COR-L47 (cell line): ENCODE results near the gene CCDC60.

Experiments used
- DNase-seq: peaks from one replicate; lab custom pipeline; 2025; lab: John Stamatoyannopoulos, UW

Gene CCDC60

DNA sequence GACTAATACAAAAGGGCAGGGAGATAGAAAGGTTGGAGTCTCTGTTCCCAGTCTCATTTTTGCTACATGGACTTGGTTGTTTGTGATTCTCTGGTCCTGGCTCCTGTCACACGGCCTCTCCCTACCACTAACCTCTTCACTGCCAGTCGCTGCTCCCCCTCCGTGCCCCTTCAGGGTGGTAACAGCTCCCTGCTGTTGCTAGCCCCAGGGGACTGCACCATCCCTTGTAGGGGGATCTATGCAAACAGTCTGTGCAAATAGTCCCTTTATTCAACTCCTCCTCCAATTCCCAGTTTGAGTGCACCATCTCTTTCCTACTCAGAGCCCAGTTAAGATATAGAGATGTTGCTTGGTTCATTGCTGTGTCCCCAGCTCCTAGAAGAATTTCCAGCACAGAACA is 51.1 kb downstream of the CCDC60 start:
- DNase-seq, result peak; percentile 47

GRCh38 chr12:119389687-119390086 is 55.2 kb downstream of the CCDC60 start:
- DNase-seq, result no peak

GRCh38 chr12:119391673-119392072 is 57.1 kb downstream of the CCDC60 start:
- no peak for DNase-seq

DNA sequence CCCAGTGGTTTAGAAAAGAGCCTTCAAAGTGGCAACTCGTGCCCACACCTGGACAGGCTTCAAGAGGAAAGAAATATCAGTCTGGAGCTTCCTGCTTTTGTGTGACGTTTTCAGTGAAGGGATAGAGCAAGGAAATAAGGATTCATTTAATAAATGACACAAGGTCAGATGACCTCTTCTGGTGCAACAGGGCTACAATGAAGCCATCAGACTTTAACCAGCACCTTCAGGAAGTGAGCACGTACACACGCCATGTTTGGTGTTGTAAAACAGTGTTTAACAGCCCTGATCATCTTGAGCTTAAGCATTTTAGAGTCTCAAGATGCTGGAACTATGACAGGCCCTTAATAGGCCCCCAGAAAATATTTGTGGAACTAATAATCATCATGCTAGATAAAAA is 59.1 kb downstream of the CCDC60 start:
- DNase-seq, result no peak

DNA sequence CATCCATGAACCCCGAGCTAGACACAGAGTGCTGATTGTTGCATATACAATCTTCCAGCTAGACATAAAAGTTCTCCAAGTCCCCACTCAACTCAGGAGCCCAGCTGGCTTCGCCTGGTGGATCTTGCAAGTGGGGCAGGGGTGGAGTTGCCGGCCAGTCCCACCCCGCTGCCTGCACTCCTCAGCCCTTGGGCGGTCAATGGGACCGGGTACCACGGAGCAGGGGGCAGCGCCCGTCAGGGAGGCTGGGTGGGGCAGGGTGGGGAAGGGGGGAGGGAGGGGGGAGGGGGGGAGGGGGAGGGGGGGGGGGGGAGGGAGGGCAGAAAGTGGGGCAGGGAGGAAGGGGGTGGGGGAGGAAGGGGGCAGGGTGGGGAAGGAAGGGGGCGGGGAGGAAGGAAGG is 63.0 kb downstream of the CCDC60 start:
- DNase-seq, result no peak

DNA sequence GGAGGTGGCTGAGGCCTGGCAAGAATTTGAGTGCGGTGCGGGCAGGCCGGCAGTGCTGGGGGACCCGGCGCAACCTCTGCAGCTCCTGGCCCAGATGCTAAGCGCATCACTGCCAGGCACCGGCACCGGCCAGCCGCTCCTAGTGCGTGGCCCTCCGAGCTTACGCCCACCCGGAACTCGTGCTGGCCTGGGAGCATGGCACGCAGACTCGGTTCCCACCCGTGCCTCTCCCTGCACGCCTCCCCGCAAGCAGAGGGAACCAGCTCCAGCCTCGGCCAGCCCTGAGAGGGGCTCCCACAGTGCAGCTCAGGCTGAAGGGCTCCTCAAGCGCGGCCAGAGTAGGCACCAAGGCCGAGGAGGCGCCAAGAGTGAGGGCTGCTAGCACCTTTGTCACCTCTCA is 63.7 kb downstream of the CCDC60 start:
- no peak for DNase-seq

GRCh38 chr12:119399301-119399700 is 64.8 kb downstream of the CCDC60 start:
- no peak for DNase-seq

GRCh38 chr12:119406308-119406707 is 71.8 kb downstream of the CCDC60 start:
- DNase-seq, result no peak

DNA sequence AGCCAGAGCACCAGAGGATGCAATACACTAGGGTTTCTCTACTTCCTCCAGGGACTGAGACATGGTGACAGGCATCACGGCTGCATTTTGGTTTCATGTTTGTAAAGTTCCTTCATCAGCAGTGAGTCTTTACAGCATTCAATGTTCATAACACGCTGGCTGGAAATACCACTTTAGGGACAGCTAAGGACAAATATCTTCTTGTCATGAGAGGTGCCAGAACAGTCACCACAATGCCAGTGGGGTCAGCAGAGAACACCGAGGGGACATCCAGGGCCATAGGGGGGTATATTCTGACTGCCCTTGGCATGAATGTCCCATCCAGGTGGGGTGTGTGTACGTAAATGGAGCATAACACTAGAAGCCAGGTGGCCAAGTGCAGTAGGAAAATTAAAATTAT is 72.3 kb downstream of the CCDC60 start:
- DNase-seq, result no peak

DNA sequence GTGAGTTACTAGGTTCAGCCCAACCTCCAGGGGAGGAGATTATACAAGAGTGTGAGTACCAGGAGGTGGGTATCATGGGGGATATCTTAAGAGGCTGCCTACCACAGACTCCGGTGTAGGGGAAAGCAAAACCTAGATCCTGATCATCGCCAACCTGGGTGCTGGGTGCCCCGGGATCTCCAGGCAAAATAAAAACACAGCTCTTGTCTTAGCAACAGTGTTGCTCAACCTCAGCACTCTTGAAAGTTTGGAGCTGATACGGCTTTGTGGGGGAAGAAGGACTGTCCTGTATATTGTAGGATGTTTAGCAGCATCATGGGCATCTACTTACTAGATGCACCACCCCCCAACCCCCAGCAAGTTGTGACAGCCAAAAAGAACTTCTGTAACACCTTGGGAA is 74.5 kb downstream of the CCDC60 start:
- DNase-seq, result no peak

GRCh38 chr12:119410396-119410795 is 75.9 kb downstream of the CCDC60 start:
- DNase-seq, result no peak

DNA sequence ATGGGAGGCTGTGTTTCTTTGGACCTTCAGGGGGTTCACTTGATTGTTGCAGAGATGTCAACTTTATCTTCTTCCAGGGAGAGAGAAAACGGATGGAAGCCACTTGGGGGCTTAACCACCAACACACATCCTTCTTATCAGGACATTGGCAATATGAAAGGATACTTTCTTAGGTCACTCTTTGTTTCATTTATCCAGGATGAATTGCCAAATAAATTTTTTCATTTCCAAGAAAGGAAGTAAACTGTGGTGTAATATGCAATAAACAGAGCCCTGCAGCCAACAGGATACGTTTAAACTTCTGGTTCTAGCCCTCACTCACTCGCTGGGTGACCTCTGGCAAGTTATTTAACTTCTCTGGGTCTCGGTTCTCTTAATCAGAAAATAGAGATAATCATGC is 77.8 kb downstream of the CCDC60 start:
- DNase-seq, result no peak

- DNase-seq, result peak; percentile 58
These were observed 78.6 kb downstream of the CCDC60 start for GRCh38 chr12:119412811-119413794.

DNA sequence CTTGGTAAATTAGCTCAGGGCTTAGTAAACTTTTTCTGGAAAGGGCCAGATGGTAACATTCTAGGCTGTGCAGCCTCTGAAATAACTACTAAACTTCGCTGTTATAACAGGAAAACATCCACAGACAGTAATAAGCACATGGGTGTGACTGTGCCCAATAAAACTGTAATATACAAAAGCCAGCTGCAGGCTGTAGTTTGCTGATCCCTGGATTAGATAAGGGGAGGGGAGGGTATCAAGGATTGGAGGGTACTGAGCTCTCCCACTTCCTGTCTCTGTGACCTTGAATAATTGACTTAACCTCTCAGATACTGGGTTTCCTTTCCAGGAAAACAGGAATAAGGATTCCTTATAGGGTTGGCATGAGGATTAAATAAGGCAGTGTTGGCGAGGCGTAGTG is 81.2 kb downstream of the CCDC60 start:
- DNase-seq, result no peak

DNA sequence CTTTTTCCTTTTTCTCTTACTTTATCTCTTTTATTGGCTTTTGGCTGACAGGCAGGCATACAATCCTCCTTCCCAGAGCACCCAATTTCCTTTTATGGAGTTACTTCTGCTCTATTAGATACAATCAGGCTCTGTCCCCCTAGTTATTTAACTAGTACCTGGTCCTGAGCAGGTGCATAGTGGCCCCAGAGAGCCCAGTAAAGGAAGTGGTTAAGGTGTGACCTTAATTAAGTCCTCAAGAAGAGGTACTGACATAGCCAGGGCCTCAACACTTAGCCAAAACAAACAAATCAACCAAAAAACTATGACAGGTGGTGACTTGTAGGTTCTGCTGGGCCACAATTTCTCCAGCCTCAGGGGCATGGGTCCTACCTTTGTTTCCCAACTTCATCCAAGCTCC is 82.9 kb downstream of the CCDC60 start:
- peak; percentile 24 for DNase-seq

DNA sequence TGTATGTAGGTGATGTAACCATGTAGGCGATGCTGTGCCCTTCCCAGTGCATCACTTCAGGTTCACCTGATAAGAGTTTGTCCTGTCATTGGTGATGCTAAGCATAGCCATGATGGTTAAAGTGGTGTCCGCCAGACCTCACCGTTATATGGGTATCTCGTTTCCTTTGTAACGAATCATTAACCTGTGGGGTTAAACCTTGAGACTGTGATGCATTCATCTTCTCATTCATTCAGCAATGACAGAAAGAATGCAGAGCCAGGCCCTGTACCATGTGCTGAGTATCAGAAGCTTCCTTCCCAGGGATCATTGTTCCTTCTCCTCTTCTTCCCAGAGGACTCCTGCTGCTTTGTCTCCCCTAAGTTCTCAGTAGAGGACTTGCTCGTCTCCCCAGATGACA is 84.9 kb downstream of the CCDC60 start:
- no peak for DNase-seq

DNA sequence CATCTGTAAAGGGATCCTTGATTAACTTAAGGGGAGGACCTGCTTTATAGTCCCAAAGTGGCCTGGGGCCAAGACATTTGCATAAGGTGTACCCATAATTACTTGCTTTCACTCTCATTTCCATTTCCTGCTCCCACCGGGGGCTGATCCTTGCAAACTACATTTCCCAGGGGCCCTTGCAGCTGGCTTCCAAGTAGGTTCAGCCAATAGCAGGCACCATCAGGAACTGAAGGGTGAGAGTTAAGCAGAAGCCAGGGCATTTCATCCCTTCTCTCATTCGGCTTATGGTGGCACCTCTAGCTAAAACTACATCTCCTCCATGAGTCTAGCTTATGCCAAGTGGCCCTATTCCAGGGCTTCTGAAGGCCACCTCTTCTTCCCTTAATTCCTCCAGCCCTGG is 88.8 kb downstream of the CCDC60 start:
- DNase-seq, result no peak

- DNase-seq, result no peak
These were observed 91.1 kb downstream of the CCDC60 start for GRCh38 chr12:119425623-119426022.

DNA sequence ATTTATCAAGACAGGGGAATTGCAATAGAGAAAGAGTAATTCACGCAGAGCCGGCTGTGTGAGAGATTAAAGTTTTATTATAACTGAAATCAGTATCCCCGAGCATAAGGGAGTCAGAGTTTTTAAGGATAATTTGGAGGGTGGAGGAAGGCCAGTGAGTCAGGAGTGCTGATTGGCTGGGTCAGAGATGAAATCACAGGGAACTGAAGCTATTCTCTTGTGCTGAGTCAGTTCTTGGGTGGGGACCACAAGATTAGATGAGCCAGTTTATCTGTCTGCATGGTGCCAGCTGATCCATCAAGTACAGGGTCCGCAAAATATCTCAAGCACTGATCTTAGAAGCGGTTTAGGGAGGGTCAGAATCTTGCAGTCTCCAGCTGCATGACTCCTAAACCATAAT is 96.6 kb downstream of the CCDC60 start:
- DNase-seq, result no peak

- DNase-seq, result no peak
These were observed 98.4 kb downstream of the CCDC60 start for GRCh38 chr12:119432949-119433348.

GRCh38 chr12:119440803-119441360 is 106.4 kb downstream of the CCDC60 start:
- DNase-seq, result peak; percentile 55

GRCh38 chr12:119444462-119445044 is 110.0 kb downstream of the CCDC60 start:
- DNase-seq, result peak; percentile 9

DNA sequence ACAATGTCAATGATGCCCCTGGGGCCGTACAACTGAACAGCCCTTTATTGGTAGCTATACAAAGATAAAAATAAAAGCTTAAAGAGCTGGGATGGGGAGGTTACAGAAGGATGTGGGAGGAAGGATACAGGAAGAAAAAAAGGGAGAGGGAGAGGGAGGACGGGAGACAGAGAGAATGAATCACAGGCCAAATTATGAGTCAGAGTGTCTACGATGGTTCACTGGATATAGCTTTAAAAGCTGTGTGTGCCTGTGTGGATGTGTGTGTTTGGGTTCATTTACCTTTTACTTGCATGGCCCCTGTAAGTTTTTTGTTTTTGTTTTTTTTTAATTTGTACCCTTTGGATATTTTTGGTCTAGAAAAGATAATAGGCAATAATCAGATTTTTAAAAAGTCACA is 111.9 kb downstream of the CCDC60 start:
- DNase-seq, result no peak
